ENCODE results near the gene MBD4. TPM values are rescaled to one million over a fixed set of nuclear protein-coding genes. Genes with fewer than 3 reads are reported as not detected.
A peak's percentile ranks its signal among the peaks of the same experiment; 100 is the strongest.
"Not testable (repeated sequence)": the region's sequence is repeated elsewhere in the genome, so short reads cannot be mapped to it uniquely, and the experiment has no call there.

Gene MBD4
- total RNA-seq, 6 donors from 2014 or later, result 22.3 to 43.2 (median 34.6) TPM

DNA sequence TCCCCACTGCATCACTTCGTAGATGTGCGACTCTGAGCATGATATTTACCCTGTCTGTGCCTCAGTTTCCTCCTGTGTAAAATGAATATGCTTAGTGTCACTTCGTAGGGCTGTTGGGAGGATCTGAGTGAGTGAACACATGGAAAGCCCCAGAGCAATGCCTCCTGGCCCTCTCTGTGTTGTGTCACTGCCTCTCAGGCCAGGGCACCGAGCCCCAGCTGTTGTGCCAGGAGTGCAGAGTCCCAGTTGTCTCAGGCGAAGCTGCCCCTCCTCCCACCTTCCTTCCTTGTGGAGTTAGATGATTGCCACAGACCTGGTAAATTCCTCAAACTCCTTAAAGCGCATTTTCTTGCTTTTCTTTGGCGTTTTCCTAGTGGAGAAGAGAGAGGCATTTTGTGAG lies 37.5 kb downstream of the MBD4 start:
- Histone ChIP-seq H3K4me3 (no peak overlapping the region), H3K4me1 (peaks cover 10 to 18% (median 12%) of the 10 kb centered on the region in 4 donors), H3K27ac (no peak overlapping the region), H3K9me3 (no peaks in the 10 kb centered on the region), H3K36me3 (peaks cover 0 to 3% (median 0%) of the 10 kb centered on the region in 4 donors), H3K27me3 (no peaks in the 10 kb centered on the region)
- TF ChIP-seq, protein P1, sequence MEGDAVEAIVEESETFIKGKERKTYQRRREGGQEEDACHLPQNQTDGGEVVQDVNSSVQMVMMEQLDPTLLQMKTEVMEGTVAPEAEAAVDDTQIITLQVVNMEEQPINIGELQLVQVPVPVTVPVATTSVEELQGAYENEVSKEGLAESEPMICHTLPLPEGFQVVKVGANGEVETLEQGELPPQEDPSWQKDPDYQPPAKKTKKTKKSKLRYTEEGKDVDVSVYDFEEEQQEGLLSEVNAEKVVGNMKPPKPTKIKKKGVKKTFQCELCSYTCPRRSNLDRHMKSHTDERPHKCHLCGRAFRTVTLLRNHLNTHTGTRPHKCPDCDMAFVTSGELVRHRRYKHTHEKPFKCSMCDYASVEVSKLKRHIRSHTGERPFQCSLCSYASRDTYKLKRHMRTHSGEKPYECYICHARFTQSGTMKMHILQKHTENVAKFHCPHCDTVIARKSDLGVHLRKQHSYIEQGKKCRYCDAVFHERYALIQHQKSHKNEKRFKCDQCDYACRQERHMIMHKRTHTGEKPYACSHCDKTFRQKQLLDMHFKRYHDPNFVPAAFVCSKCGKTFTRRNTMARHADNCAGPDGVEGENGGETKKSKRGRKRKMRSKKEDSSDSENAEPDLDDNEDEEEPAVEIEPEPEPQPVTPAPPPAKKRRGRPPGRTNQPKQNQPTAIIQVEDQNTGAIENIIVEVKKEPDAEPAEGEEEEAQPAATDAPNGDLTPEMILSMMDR (IDR thresholded peaks at IDR 0.05), result no peak
- TF ChIP-seq POLR2AphosphoS5 (IDR thresholded peaks at IDR 0.05) (no peak), POLR2A (IDR thresholded peaks at IDR 0.05) (no peak), EP300 (IDR thresholded peaks at IDR 0.05) (no peak)
- no peak for DNase-seq
- WGBS, 2 donors, result 82 to 89% methylated on average over 6 to 7 of the region's 7 CpGs
- ATAC-seq (ENCODE audit: low FRiP score in 2 of 2), result no peak

DNA sequence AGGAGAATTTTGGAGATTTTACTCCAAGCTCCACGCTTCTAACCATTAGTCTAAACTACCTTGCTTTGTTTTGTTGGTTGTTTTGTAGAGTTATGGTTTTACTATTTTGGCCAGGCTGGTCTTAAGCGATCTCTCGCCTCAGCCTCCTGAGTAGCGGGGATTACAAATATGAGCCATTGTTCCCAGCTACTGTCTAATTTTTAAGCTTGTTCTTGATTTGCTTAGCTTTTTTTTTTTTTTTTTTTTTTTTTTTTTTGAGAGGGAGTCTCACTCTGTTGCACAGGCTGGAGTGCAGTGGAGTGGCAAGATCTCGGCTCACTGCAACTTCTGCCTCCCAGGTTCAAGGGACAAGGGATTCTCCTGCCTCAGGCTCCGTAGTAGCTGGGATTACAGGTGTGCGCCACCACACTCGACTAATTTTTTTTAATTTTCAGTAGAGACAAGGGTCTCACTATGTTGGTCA lies 39.8 kb downstream of the MBD4 start:
- Histone ChIP-seq H3K27me3 (no peaks in the 10 kb centered on the region), H3K4me1 (peaks cover 10 to 38% (median 13%) of the 10 kb centered on the region in 4 donors), H3K36me3 (peaks cover 0 to 19% (median 2%) of the 10 kb centered on the region in 4 donors), H3K9me3 (no peaks in the 10 kb centered on the region), H3K4me3 (peak overlapping the region in 2 of 4 donors; percentile 80 to 94), H3K27ac (peak overlapping the region; percentile 86 to 92 (median 90))
- DNase-seq (no peak), ATAC-seq (ENCODE audit: low FRiP score in 2 of 2) (peak in 1 of 2 donors; percentile 1)
- WGBS, 2 donors, result 56 to 60% methylated on average over 8 of the region's 8 CpGs
- no peak for TF ChIP-seq POLR2AphosphoS5 (IDR thresholded peaks at IDR 0.05)
- peak in 1 of 4 donors; percentile 5 for TF ChIP-seq POLR2A (IDR thresholded peaks at IDR 0.05)
- no peak for TF ChIP-seq EP300 (IDR thresholded peaks at IDR 0.05)
- TF ChIP-seq, protein P1 (IDR thresholded peaks at IDR 0.05), result peak in 2 of 6 experiments; percentile 4

DNA sequence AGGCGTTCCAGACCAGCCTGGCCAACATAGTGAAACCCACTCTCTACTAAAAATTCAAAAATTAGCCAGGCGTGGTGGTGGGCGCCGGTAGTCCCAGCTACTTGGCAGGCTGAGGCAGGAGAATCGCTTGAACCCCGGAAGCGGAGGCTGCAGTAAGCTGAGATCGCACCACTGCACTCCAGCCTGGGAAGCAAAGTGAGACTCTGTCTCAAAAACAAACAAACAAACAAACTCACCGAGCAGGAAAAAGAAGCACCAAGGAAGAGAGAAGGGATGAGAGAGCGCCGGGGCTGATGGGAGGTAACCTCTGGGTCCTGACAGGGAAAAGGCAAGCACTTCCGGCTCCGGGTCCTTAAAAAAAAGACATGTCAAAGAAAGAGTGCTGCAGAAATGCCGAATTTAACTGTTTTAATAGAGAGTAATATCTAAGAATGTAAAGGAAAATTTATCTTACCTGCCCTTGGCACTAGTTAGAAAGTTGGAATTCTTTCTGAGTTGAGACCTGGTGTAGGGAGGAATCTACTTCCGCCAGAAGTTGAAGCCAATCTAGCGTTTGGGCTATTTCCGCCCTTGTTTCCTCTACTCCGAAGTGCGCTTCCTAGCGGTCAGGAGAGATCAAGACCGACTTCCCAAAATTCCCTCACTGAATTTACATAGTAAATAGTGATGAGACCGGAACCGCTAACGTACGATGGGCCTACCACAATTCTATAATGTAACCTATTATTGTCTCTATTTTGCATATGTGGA lies 40.4 kb downstream of the MBD4 start:
- H3K27ac ChIP-seq, result peak overlapping the region; percentile 86 to 92 (median 90)
- 0% methylated on average over 24 to 25 of the region's 25 CpGs for WGBS, 2 donors
- peak overlapping the region; percentile 54 to 94 (median 86) for H3K4me3 ChIP-seq
- TF ChIP-seq POLR2A (IDR thresholded peaks at IDR 0.05) (peak in 2 of 4 donors; percentile 29 to 60), POLR2AphosphoS5 (IDR thresholded peaks at IDR 0.05) (peak in 1 of 2 donors; percentile 35), EP300 (IDR thresholded peaks at IDR 0.05) (no peak)
- TF ChIP-seq, protein P1 (IDR thresholded peaks at IDR 0.05), result peak; percentile 67 to 82 (median 77)
- no peaks in the 10 kb centered on the region for H3K9me3 ChIP-seq
- peak; percentile 88 to 96 for ATAC-seq (ENCODE audit: low FRiP score in 2 of 2)
- H3K4me1 ChIP-seq, result peaks cover 10 to 41% (median 13%) of the 10 kb centered on the region in 4 donors
- H3K36me3 ChIP-seq, result peaks cover 0 to 19% (median 2%) of the 10 kb centered on the region in 4 donors
- H3K27me3 ChIP-seq, result no peaks in the 10 kb centered on the region
- peak in 1 of 2 donors; percentile 82 for DNase-seq

DNA sequence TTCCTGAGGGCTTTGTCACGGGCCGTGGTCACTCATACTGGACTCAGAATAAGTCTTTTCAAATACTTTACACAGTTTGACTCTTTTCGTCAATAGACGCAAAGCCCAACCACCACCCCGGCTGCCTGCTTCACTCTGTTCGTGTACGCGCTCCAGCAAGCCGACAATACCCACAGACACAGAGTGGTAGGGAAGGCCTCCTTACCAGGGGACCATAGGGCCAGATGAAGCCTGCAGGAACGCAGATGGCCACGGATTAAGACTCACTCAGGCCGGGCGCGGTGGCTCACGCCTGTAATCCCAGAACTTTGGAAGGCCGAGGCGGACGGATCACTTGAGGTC lies 41.0 kb downstream of the MBD4 start:
- DNase-seq (peak in 1 of 2 donors; percentile 30), ATAC-seq (ENCODE audit: low FRiP score in 2 of 2) (peak in 1 of 2 donors; percentile 35)
- peaks cover 0 to 19% (median 4%) of the 10 kb centered on the region in 4 donors for H3K36me3 ChIP-seq
- WGBS, 2 donors, result 1 to 2% methylated on average over 12 to 18 of the region's 18 CpGs
- H3K27ac ChIP-seq, result peak overlapping the region; percentile 86 to 92 (median 90)
- peaks cover 11 to 41% (median 13%) of the 10 kb centered on the region in 4 donors for H3K4me1 ChIP-seq
- H3K4me3 ChIP-seq, result peak overlapping the region; percentile 54 to 94 (median 86)
- no peaks in the 10 kb centered on the region for H3K27me3 ChIP-seq
- TF ChIP-seq POLR2A (IDR thresholded peaks at IDR 0.05) (no peak), EP300 (IDR thresholded peaks at IDR 0.05) (no peak), POLR2AphosphoS5 (IDR thresholded peaks at IDR 0.05) (no peak)
- TF ChIP-seq, protein P1 (IDR thresholded peaks at IDR 0.05), result no peak
- no peaks in the 10 kb centered on the region for H3K9me3 ChIP-seq

DNA sequence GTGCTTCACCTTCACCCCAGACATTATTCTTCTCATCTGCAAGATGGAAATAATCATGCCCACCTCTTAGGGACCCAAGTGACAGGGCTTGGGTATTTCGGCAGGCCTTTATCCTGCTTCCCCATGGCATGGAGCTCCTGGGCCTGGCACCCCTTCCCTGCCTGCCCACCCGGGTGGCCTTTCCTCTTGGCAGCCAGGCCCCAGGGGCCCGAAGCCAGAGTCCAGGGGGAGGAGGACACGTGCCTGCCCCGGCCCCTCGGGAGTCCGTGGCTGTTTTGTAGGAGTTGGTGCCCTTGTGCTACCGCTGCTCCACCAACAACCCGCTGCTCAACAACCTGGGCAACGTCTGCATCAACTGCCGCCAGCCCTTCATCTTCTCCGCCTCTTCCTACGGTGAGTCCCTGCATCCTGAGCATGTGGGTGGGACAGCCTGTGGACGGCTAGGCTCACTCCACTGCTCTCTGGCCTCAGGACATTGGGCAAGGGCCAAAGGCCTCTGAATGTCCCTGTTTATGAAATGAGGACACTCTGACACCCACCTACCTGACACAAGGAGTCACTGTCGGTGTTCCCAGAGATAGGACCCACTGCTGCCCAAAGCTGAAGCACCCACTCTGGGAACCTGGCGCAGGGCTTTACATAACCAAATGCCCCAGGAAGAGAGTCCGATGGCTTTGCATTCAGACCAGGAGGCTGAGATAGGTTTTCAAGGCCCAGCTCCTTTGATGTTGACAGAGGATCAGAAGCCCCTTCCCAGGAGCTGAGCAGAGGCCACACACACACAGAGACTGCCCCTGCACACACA lies 45.8 kb downstream of the MBD4 start:
- H3K27ac ChIP-seq, result peak overlapping the region in 3 of 4 donors; percentile 44 to 48 (median 46)
- not testable (repeated sequence) for H3K27me3 ChIP-seq; H3K9me3 ChIP-seq; H3K4me3 ChIP-seq; ATAC-seq (ENCODE audit: low FRiP score in 2 of 2); DNase-seq
- H3K4me1 ChIP-seq, result peaks cover 23 to 65% (median 26%) of the 10 kb centered on the region in 4 donors
- 80 to 100% methylated on average over 4 of the region's 17 CpGs for WGBS, 2 donors
- peaks cover 0 to 62% (median 32%) of the 10 kb centered on the region in 4 donors for H3K36me3 ChIP-seq

All from upper lobe of left lung (tissue), 6 donors.